PC-9 (cell line): ENCODE results near the gene ZDHHC6. TPM values are rescaled to one million over a fixed set of nuclear protein-coding genes. Genes with fewer than 3 reads are reported as not detected.
A peak's percentile ranks its signal among the peaks of the same experiment; 100 is the strongest.
"Not testable (repeated sequence)": the region's sequence is repeated elsewhere in the genome, so short reads cannot be mapped to it uniquely, and the experiment has no call there.

ENCODE experiments used
- BruUV-seq: library from RNA; stranded (reverse); fragments of 400-500 nt; replicated peaks from 2 replicates; lab custom pipeline; 2021; lab: Mats Ljungman, UMichigan
- CTCF ChIA-PET: fragments of 300-600 bp; sonication (Branson Sonifier 250); formaldehyde crosslinking; loops from one replicate; lab custom pipeline; 2022; ENCODE audit warnings: antibody characterized with exemption; lab: Charles Lee
- POLR2A ChIA-PET: fragments of 300-600 bp; sonication (Branson Sonifier 250); formaldehyde crosslinking; loops from one replicate; lab custom pipeline; 2022; ENCODE audit warnings: antibody characterized with exemption; ENCODE audit not compliant: unreplicated experiment; lab: Charles Lee
- DNase-seq, 2 experiments: peaks; one replicate each; pipeline versions ENCODE4 v3.0.0 to v3.0.0-alpha.2; 2015 to 2022; ENCODE audit warnings: mixed read lengths in 1 of 2
- H2AFZ ChIP-seq: fragments of 200-600 bp; sonication (generic); 2 replicates; pipeline ENCODE4 v1.8.1; 2017; ENCODE audit warnings: antibody characterized with exemption
- H3F3A ChIP-seq: fragments of 200-600 bp; sonication (generic); 2 replicates; pipeline ENCODE4 v1.8.1; 2017; ENCODE audit warnings: antibody characterized with exemption, mild to moderate bottlenecking, low read depth; ENCODE audit not compliant: insufficient read depth
- H3K27ac ChIP-seq: fragments of 200-600 bp; sonication (generic); 2 replicates; pipeline ENCODE4 v1.6.1; 2016; ENCODE audit warnings: mixed run types
- H3K27me3 ChIP-seq: fragments of 200-600 bp; sonication (generic); 2 replicates; pipeline ENCODE4 v1.6.1; 2016; ENCODE audit warnings: low read depth, mixed run types; ENCODE audit not compliant: insufficient read depth
- H3K36me3 ChIP-seq: fragments of 200-600 bp; sonication (generic); 2 replicates; pipeline ENCODE4 v1.6.1; 2016; ENCODE audit warnings: low read depth, mixed run types
- H3K4me1 ChIP-seq: fragments of 200-600 bp; sonication (generic); replicated peaks from 2 replicates; pipeline ENCODE4 v1.6.1; 2016; ENCODE audit warnings: mixed run types; ENCODE audit not compliant: insufficient read depth
- H3K4me2 ChIP-seq: fragments of 200-600 bp; sonication (generic); 2 replicates; pipeline ENCODE4 v1.6.1; 2017; ENCODE audit warnings: mixed run types
- H3K4me3 ChIP-seq: fragments of 200-600 bp; sonication (generic); 2 replicates; pipeline ENCODE4 v1.6.1; 2016; ENCODE audit warnings: mixed run types
- H3K79me2 ChIP-seq: fragments of 200-600 bp; sonication (generic); 2 replicates; pipeline ENCODE4 v1.6.1; 2017; ENCODE audit warnings: low read depth, mixed run types
- H3K9me2 ChIP-seq: fragments of 200-600 bp; sonication (generic); 2 replicates; pipeline ENCODE4 v1.8.1; 2017; ENCODE audit warnings: mild to moderate bottlenecking; ENCODE audit not compliant: insufficient read depth
- H3K9me3 ChIP-seq: fragments of 200-600 bp; sonication (generic); 2 replicates; pipeline ENCODE4 v1.8.1; 2016; ENCODE audit warnings: low read depth; ENCODE audit not compliant: insufficient read depth
- H4K20me1 ChIP-seq: fragments of 200-600 bp; sonication (generic); 2 replicates; pipeline ENCODE4 v1.8.1; 2017; ENCODE audit not compliant: insufficient read depth
- CTCF ChIP-seq: fragments of 200-600 bp; sonication (generic); conservative IDR thresholded peaks from 2 replicates; pipeline ENCODE4 v1.6.1; 2017; ENCODE audit warnings: mixed run types, antibody characterized with exemption, mild to moderate bottlenecking, moderate library complexity
- EZH2 ChIP-seq: fragments of 200-600 bp; sonication (generic); IDR thresholded peaks from 2 replicates; pipeline ENCODE4 v1.8.0; 2017; ENCODE audit warnings: antibody characterized with exemption, low read depth
- intact Hi-C: fragments of 100-400 bp; cut with micrococcal nuclease; formaldehyde crosslinking; loops from one replicate; pipeline ENCODE4 v1.10.0; 2022; ENCODE audit not compliant: unreplicated experiment
- total RNA-seq: library from RNA; stranded (reverse); gene quantifications from 2 replicates; pipeline ENCODE4 v1.2.3, GENCODE V29; 2021

ZDHHC6 gene
- total RNA-seq, 1 experiment from 2014 or later = 24.2 TPM

- TF ChIP-seq EZH2 (no peak), CTCF (no peak)
Observed at GRCh38 chr10:112388548-112388947, 58.2 kb downstream of the ZDHHC6 start.

DNA sequence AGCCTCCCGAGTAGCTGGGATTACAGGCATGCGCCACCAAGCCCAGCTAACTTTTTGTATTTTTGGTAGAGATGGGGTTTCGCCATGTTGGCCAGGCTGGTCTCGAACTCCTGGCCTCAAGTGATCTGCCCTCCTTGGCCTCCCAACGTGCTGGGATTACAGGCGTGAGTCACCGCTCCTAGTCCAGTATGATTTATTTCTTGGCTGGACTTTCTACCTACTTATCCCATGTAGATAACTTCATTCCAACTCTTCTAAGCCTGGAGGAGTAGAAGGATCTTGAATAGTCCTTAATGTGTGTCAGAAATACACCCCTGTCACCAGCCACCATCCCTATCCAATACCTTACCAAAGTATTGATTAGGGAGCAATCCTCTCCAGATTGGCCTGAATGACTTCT lies 58.7 kb downstream of the ZDHHC6 start:
- H3K4me2 ChIP-seq, H3K27me3 ChIP-seq, POLR2A ChIA-PET, H3K36me3 ChIP-seq, CTCF ChIA-PET, H3K9me2 ChIP-seq, intact Hi-C loops, BruUV-seq, DNase-seq, H3K9me3 ChIP-seq, H3K4me3 ChIP-seq, H4K20me1 ChIP-seq, H2AFZ ChIP-seq: not testable (repeated sequence)
- Histone ChIP-seq H3K27ac (peak overlapping the region; percentile 90), H3K79me2 (peaks cover 67% of the 10 kb centered on the region), H3K4me1 (peaks cover 76% of the 10 kb centered on the region), H3F3A (peaks cover 38% of the 10 kb centered on the region)

More at GRCh38 chr10:112388548-112388947, 58.2 kb downstream of the ZDHHC6 start:
- Histone ChIP-seq H3K9me2 (no peaks in the 10 kb centered on the region), H3F3A (peaks cover 33% of the 10 kb centered on the region), H2AFZ (no peak overlapping the region), H4K20me1 (no peaks in the 10 kb centered on the region), H3K27ac (peak overlapping the region; percentile 90), H3K79me2 (peaks cover 70% of the 10 kb centered on the region), H3K36me3 (no peaks in the 10 kb centered on the region), H3K4me2 (no peak overlapping the region), H3K4me3 (no peak overlapping the region), H3K27me3 (no peaks in the 10 kb centered on the region), H3K9me3 (no peaks in the 10 kb centered on the region), H3K4me1 (peaks cover 71% of the 10 kb centered on the region)
- DNase-seq = no peak
- CTCF ChIA-PET = no interaction called here
- POLR2A ChIA-PET = no interaction called here
- intact Hi-C loops = no loop called here
- no TSS peak for BruUV-seq

DNA sequence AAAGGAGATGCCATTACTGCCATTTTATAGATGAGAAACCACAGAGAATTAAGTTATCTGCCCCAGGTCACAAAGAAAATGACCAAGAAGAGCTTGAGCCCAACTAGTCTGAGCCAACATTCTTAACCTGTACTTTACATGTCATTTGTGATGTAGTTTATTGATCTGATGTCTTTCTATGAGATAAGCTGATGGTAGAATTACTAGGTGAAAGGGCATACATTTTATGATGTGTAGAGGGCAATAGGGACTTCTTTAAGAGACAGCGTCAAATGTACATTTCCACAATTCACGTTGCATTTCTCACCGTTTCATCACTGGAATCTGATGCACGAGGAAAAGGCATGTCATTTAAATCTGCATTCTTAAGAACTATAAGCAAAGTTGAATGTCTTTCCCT lies 61.5 kb downstream of the ZDHHC6 start:
- Histone ChIP-seq H3K27ac (peak overlapping the region; percentile 21; the same call in 1 of the 2 replicates), H2AFZ (no peak overlapping the region), H3K4me2 (no peak overlapping the region), H3K79me2 (peaks cover 73% of the 10 kb centered on the region), H3K4me1 (peaks cover 88% of the 10 kb centered on the region), H3K9me3 (no peaks in the 10 kb centered on the region), H3F3A (peaks cover 54% of the 10 kb centered on the region), H4K20me1 (no peaks in the 10 kb centered on the region), H3K36me3 (peaks cover 4% of the 10 kb centered on the region; the same call in 1 of the 2 replicates), H3K27me3 (no peaks in the 10 kb centered on the region), H3K4me3 (no peak overlapping the region), H3K9me2 (no peaks in the 10 kb centered on the region)
- no peak for DNase-seq
- ChIA-PET CTCF (no interaction called here), POLR2A (no interaction called here)
- TF ChIP-seq EZH2 (no peak), CTCF (no peak)
- intact Hi-C loops = no loop called here
- no TSS peak for BruUV-seq

DNA sequence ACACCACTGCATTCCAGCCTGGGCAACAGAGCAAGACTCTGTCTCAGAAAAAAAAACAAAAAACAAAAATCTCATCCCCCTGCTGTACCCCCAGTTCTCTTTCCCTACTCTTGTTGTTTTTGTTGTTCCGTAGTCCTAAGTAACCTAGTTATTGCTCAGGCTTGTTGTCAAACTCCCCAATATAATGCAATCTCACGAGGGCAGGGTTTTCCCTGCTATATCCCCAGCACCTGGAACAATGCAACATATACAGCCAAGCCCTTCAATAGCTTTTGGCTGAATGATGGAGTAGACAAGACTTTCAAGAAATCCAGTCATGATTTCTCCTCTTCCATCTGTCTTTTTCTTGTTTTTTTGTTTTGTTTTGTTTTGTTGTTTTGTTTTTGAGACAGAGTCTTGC lies 62.6 kb downstream of the ZDHHC6 start:
- peaks cover 71% of the 10 kb centered on the region for H3K79me2 ChIP-seq
- H3K4me1 ChIP-seq = peaks cover 90% of the 10 kb centered on the region
- BruUV-seq = no TSS peak
- no peaks in the 10 kb centered on the region for H4K20me1 ChIP-seq
- no peak overlapping the region for H3K4me3 ChIP-seq
- H3K36me3 ChIP-seq = peaks cover 4% of the 10 kb centered on the region; the same call in 1 of the 2 replicates
- ChIA-PET POLR2A (interaction anchor here (0.6 kb wide), 1 partner anchor 41 kb away, joined by 4 read pairs; no protein-coding TSS in a partner anchor), CTCF (no interaction called here)
- H3K27ac ChIP-seq = peak overlapping the region; percentile 94
- H3K27me3 ChIP-seq = no peaks in the 10 kb centered on the region
- DNase-seq = no peak
- H3K9me2 ChIP-seq = no peaks in the 10 kb centered on the region
- intact Hi-C loops = no loop called here
- no peak for TF ChIP-seq CTCF
- TF ChIP-seq EZH2 = no peak
- H3F3A ChIP-seq = peaks cover 55% of the 10 kb centered on the region
- H2AFZ ChIP-seq = no peak overlapping the region
- H3K4me2 ChIP-seq = peak overlapping the region; percentile 56
- no peaks in the 10 kb centered on the region for H3K9me3 ChIP-seq
